K562 (cell line): Measurements from ENCODE around the gene GLT8D2. TPM values are rescaled to one million over a fixed set of nuclear protein-coding genes. Genes with fewer than 3 reads are reported as not detected.

Source experiments
- CREB3 ChIP-seq: fragments of 450-650 bp; conservative IDR thresholded peaks from 2 replicates; pipeline ENCODE4 v1.6.1; 2016; ENCODE audit warnings: missing genetic modification characterization, low read depth, mild to moderate bottlenecking, missing compliant biosample characterization, moderate library complexity
- E2F8 ChIP-seq: fragments of 450-650 bp; IDR thresholded peaks from 2 replicates; pipeline ENCODE4 v1.7.1; 2018; ENCODE audit warnings: mild to moderate bottlenecking, low read depth; ENCODE audit not compliant: partially characterized antibody
- ELF4 ChIP-seq: fragments of 450-650 bp; formaldehyde crosslinking; IDR thresholded peaks from 2 replicates; pipeline ENCODE4 v1.4.0; 2022; ENCODE audit warnings: missing genetic modification characterization
- FOXK2 ChIP-seq, 2 experiments: fragments of 450-650 bp; IDR thresholded peaks in 1 of 2; conservative IDR thresholded peaks in 1 of 2; 2 replicates each; pipeline ENCODE4 v1.6.1; 2016; ENCODE audit warnings: low read depth in 2 of 2, mild to moderate bottlenecking in 1 of 2
- KDM4B ChIP-seq, 2 experiments: fragments of 450-650 bp in 1 of 2; sonication (generic) in 1 of 2; IDR thresholded peaks; 2 replicates each; pipeline ENCODE4 v1.6.1; 2016 to 2017; ENCODE audit warnings: borderline replicate concordance in 2 of 2, antibody characterized with exemption in 1 of 2, low read depth in 1 of 2, mild to moderate bottlenecking in 1 of 2
- MTA3 ChIP-seq: fragments of 450-650 bp; formaldehyde crosslinking; IDR thresholded peaks from 2 replicates; pipeline ENCODE4 v1.6.1; 2017; ENCODE audit warnings: mild to moderate bottlenecking, borderline replicate concordance
- MXD1 ChIP-seq: fragments of 250-450 bp; sonication (Bioruptor Pico); IDR thresholded peaks from 2 replicates; pipeline ENCODE4 v1.8.0; 2021; ENCODE audit warnings: borderline replicate concordance, mild to moderate bottlenecking, moderate library complexity; ENCODE audit not compliant: poor library complexity, severe bottlenecking
- NCOA1 ChIP-seq: fragments of 450-650 bp; IDR thresholded peaks from 2 replicates; pipeline ENCODE4 v1.6.1; 2016; ENCODE audit warnings: low read depth
- NR1H2 ChIP-seq: sonication (generic); formaldehyde crosslinking; IDR thresholded peaks from 2 replicates; pipeline ENCODE4 v1.4.0; 2020; ENCODE audit warnings: mild to moderate bottlenecking, missing genetic modification reagents
- POLR2AphosphoS5 ChIP-seq: IDR thresholded peaks from 2 replicates; pipeline ENCODE4 v1.6.1; 2011; ENCODE audit warnings: mild to moderate bottlenecking, low read depth, low read length, moderate library complexity; ENCODE audit not compliant: control insufficient read depth, insufficient read depth
- SLC30A9 ChIP-seq: fragments of 250-450 bp; sonication (Bioruptor Pico); IDR thresholded peaks from 2 replicates; pipeline ENCODE4 v1.8.0; 2022; ENCODE audit warnings: mild to moderate bottlenecking, moderate library complexity
- TAF9B ChIP-seq: fragments of 450-650 bp; IDR thresholded peaks from 2 replicates; pipeline ENCODE4 v1.6.1; 2018; ENCODE audit warnings: mild to moderate bottlenecking; ENCODE audit not compliant: partially characterized antibody
- THRAP3 ChIP-seq: fragments of 450-650 bp; IDR thresholded peaks from 2 replicates; pipeline ENCODE4 v1.6.1; 2016; ENCODE audit warnings: mild to moderate bottlenecking, inconsistent platforms, borderline replicate concordance
- ZC3H11A ChIP-seq: IDR thresholded peaks from 2 replicates; pipeline ENCODE4 v1.6.1; 2012; ENCODE audit warnings: low read depth, low read length, improper control_type of control experiment
- ZFX ChIP-seq: sonication (generic); formaldehyde crosslinking; IDR thresholded peaks from 2 replicates; pipeline ENCODE4 v1.8.0; 2022; ENCODE audit warnings: mild to moderate bottlenecking, missing genetic modification reagents, moderate library complexity
- ZNF592 ChIP-seq: fragments of 450-650 bp; IDR thresholded peaks from 2 replicates; pipeline ENCODE4 v1.6.1; 2017; ENCODE audit warnings: antibody characterized with exemption, mild to moderate bottlenecking
- polyA plus RNA-seq, 8 experiments: library from polyadenylated mRNA; depleted of rRNA in 4 of 8; stranded (reverse) in 5 of 8; unstranded in 3 of 8; fragments of >200 nt; fragmentation: Nextera tagmentation in 2 of 8; fragmentation: Illumina TruSeq in 1 of 8; extraction: Ambion mirVana in 2 of 8; extraction: Trizol in 1 of 8; gene quantifications; 2 replicates each; pipeline versions ENCODE4 v1.2.1 to v1.2.3, GENCODE V29; 2011 to 2014; ENCODE audit warnings: inconsistent platforms in 1 of 8, missing spikeins in 1 of 8
- total RNA-seq, 7 experiments: library from RNA; depleted of rRNA in 6 of 7; stranded (reverse); fragments of >200 nt in 6 of 7; fragmentation: Illumina TruSeq in 2 of 7; extraction: Trizol in 2 of 7; gene quantifications; 2 replicates each; pipeline versions ENCODE4 v1.2.1 to v1.2.3, GENCODE V29; 2011 to 2021; ENCODE audit warnings: low replicate concordance in 1 of 7

GLT8D2 gene
- total and polyA plus RNA-seq, 9 of the 15 experiments (the other 6 are each of a cell fraction or from before 2014, with no cell fraction given) = 0.18 to 0.27 (median 0.18) TPM; not detected in 6

GRCh38 chr12:104064031-104064841, 14.2 kb upstream of the GLT8D2 start, which contains the start of gene HCFC2 (continued):
- TF ChIP-seq FOXK2 (conservative IDR thresholded peaks at IDR 0.05 in 1 of 2, IDR thresholded peaks at IDR 0.05 in 1 of 2; ENCODE audit: low read depth in 2 of 2) (peak in 1 of 2 experiments; percentile 44; a peak in 2 of 4 replicates), ZNF592 (no peak), POLR2AphosphoS5 (peak; percentile 41; the same call in 1 of the 2 replicates), CREB3 (tag) (no peak), ELF4 (CRISPR knock-in tag) (peak; percentile 32; the same call in 1 of the 2 replicates), ZFX (CRISPR knock-in tag) (peak; percentile 80), E2F8 (peak; percentile 43), ZC3H11A (no peak), THRAP3 (no peak), NR1H2 (CRISPR knock-in tag) (no peak), MXD1 (peak; percentile 94), SLC30A9 (CRISPR knock-in tag) (no peak), TAF9B (peak; percentile 89), NCOA1 (peak; percentile 26; the same call in 1 of the 2 replicates), MTA3 (peak; percentile 60; the same call in 1 of the 2 replicates), KDM4B (IDR thresholded peaks at IDR 0.05; ENCODE audit: borderline replicate concordance in 2 of 2, low read depth in 1 of 2) (peak in 1 of 2 experiments; percentile 76; a peak in 1 of 4 replicates)
